RPMI8226 (cell line): ENCODE data around the gene KAZN.
A peak's percentile ranks its signal among the peaks of the same experiment; 100 is the strongest.

Experiments used
- DNase-seq: peaks from one replicate; pipeline ENCODE4 v3.0.0-alpha.2; 2015

KAZN gene

GRCh38 chr1:14648896-14649855 is 50.7 kb downstream of the KAZN start:
- DNase-seq, result no peak

GRCh38 chr1:14649976-14650375 is 51.5 kb downstream of the KAZN start:
- no peak for DNase-seq

- no peak for DNase-seq
Observed at GRCh38 chr1:14650951-14651350, 52.5 kb downstream of the KAZN start.

- no peak for DNase-seq
Observed at GRCh38 chr1:14652840-14653239, 54.4 kb downstream of the KAZN start.

- no peak for DNase-seq
Observed at GRCh38 chr1:14653461-14653960, 55.0 kb downstream of the KAZN start.

GRCh38 chr1:14654554-14654953 is 56.1 kb downstream of the KAZN start:
- DNase-seq, result no peak

GRCh38 chr1:14655385-14655784 is 56.9 kb downstream of the KAZN start:
- DNase-seq, result no peak

- no peak for DNase-seq
Observed at GRCh38 chr1:14656384-14656937, 58.0 kb downstream of the KAZN start.

- DNase-seq, result no peak
Observed at GRCh38 chr1:14658642-14659041, 60.2 kb downstream of the KAZN start.

GRCh38 chr1:14659913-14660312 is 61.4 kb downstream of the KAZN start:
- DNase-seq, result no peak

GRCh38 chr1:14660801-14661200 is 62.3 kb downstream of the KAZN start:
- DNase-seq, result peak; percentile 34

GRCh38 chr1:14661222-14661621 is 62.7 kb downstream of the KAZN start:
- peak; percentile 46 for DNase-seq

- no peak for DNase-seq
Observed at GRCh38 chr1:14662116-14662515, 63.6 kb downstream of the KAZN start.

- no peak for DNase-seq
Observed at GRCh38 chr1:14663773-14664172, 65.3 kb downstream of the KAZN start.

- no peak for DNase-seq
Observed at GRCh38 chr1:14666373-14666772, 67.9 kb downstream of the KAZN start.

GRCh38 chr1:14666962-14667650 is 68.6 kb downstream of the KAZN start:
- no peak for DNase-seq

- DNase-seq, result no peak
Observed at GRCh38 chr1:14667651-14667984, 69.1 kb downstream of the KAZN start.

GRCh38 chr1:14668538-14668937 is 70.1 kb downstream of the KAZN start:
- no peak for DNase-seq

GRCh38 chr1:14672005-14672404 is 73.5 kb downstream of the KAZN start:
- DNase-seq, result no peak

GRCh38 chr1:14674030-14674429 is 75.5 kb downstream of the KAZN start:
- DNase-seq, result peak; percentile 69

GRCh38 chr1:14676400-14676799 is 77.9 kb downstream of the KAZN start:
- no peak for DNase-seq

- DNase-seq, result no peak
Observed at GRCh38 chr1:14677292-14677971, 78.9 kb downstream of the KAZN start.

- no peak for DNase-seq
Observed at GRCh38 chr1:14678011-14678638, 79.6 kb downstream of the KAZN start.
